ENCODE measurements around the gene IGLL1.
A peak's percentile ranks its signal among the peaks of the same experiment; 100 is the strongest.
"Not testable (repeated sequence)": the region's sequence is repeated elsewhere in the genome, so short reads cannot be mapped to it uniquely, and the experiment has no call there.

Gene IGLL1

DNA sequence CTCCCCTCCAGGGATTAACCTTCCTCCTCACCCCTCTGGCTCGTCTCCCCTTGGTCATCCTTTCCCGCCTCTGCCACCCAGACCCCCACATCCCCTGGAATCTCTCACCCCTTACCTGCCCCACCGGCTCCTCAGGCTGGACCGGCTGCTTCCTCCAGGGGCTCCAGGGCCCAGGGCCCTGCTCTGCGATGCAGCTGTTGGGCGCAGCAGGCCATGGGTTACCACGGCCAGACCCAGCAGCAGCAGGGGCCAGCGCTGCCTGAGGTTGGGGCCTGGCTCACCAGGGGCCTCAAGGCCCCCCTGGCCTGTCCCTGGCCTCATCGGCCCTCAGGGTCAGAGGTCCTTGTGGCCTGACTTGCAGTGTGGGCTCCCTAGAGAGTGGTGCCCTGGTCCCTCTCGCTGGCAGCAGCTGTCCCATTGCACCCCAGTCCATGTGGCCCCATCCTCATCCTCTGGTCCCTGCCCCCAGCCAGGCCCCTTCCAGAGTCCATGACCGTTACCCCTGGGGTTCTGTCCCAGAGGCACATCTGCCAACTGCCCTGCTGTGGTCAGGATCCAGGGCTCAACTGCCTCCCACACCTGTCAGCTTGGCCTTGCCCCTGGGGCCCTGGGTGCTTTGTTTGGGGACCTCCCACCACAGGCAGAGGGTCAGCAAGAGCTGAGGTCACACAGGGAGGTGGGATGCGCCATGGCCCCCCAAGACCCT is at the start of gene IGLL1:
Gene IGLL1, minus strand, starts transcription at position 421 of the 706 bp plus-strand sequence. Its CDS starts 100 bp downstream, at position 321.
- no peak for DNase-seq (ENCODE audit: low read depth)
- no peak for TF ChIP-seq CTCF (conservative IDR thresholded peaks at IDR 0.05; ENCODE audit: control insufficient read depth, insufficient read depth, low read depth, low read length)
- no peak within 1 kb of the TSS for H3K4me3 ChIP-seq (ENCODE audit: control insufficient read depth, low read depth, low read length)

DNA sequence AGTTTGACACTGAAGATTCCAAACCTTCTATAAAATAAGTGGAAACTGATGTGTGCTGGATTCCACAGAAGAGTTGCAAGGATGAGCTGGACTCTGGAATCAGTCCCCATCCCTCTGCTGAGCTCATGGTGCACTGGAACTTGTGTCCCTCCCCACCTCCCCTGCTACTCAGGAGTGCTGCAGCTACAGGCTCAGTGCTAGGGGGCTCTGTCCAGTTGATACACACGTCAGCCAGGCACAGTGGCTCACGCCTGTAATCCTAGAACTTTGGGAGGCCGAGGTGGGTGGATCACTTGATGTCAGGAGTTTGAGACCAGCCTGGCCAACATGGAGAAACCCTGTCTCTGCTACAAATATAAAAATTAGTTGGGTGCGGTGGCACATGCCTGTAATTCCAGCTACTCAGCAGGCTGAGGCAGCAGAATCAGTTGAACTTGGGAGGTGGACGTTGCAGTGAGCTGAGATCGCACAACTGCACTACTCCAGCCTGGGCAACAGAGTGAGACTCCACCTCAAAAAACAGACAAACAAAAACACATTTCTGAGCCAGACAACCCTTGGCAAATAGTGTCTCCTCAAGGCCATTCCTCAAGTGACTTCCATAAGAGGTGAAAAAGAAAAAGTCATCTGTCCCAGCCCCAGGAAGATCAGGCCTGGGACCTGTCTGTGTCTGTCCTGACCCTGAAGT is 48.1 kb upstream of the IGLL1 start:
- DNase-seq (ENCODE audit: low read depth) = not testable (repeated sequence)

DNA sequence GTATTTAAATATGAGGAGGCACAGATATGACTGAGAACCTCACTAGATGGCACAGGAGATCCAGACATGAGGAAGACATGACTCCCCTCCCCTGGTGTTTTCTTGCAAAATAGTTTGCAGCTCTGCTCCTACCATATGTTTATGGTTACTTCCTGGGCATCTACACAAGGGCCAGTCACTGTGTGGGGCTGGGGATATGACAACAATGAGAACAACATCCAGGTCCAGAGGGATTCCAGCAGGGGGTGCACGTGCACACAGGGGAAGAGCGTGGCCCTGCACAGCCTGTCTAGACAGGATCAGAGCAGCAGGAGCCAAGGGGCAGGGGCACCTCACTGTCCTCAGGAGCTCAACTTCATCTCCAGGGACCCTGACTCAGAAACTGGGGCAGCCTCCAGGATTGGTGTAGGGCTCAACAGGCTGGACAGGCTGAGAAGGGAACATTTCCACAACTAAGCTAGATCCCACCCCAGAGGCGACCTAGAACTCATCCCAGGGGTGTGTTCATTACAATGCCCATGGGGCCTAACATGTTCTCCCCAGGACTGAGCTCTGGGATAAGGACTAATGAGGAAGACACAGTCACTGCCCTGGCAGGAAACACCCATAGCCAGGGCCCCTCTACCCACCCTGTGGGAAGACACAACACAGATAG is 47.4 kb upstream of the IGLL1 start:
- not testable (repeated sequence) for H3K4me3 ChIP-seq (ENCODE audit: control insufficient read depth, low read depth, low read length)
- peak; percentile 64 for DNase-seq (ENCODE audit: low read depth)
- peak; percentile 42 for TF ChIP-seq CTCF (conservative IDR thresholded peaks at IDR 0.05; ENCODE audit: control insufficient read depth, insufficient read depth, low read depth, low read length)

More for the DNA sequence above, 48.1 kb upstream of the IGLL1 start:
- H3K4me3 ChIP-seq (ENCODE audit: control insufficient read depth, low read depth, low read length) = not testable (repeated sequence)

DNA sequence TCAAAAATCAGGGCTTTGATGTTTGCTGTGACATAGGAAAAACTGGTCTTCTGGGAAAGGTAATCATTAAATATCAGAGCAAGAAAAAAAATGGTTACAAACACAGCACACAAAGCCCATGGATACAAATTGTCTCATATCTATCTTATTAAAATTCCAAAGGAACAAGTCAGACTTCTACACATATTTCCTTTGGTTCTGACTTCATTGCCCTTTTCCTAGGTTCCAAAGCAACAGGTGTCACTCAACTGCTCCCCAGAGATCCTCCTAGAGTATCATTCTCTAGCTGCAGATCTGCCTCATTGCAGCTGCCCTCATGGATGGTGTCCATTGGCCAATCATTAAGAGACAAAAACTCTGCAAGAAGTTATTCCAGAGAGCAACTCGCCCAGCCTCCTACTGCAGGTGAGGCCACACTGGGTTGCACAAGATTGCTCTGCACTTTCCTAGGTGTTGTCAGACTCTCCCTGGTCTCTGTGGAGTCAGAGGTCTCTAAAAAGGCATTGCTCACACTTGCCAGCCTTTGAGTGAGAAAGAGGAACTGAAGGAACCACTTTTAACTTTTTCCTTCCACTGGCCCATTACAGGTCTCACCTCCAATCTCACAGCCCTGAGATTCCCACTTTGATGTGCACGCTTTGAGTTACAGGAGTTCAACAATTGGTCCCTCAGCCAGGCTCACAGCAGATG is 46.3 kb upstream of the IGLL1 start:
- DNase-seq (ENCODE audit: low read depth) = no peak
- TF ChIP-seq CTCF (conservative IDR thresholded peaks at IDR 0.05; ENCODE audit: control insufficient read depth, insufficient read depth, low read depth, low read length) = no peak
- H3K4me3 ChIP-seq (ENCODE audit: control insufficient read depth, low read depth, low read length) = no peak overlapping the region

- no peak for DNase-seq (ENCODE audit: low read depth)
- no peak overlapping the region for H3K4me3 ChIP-seq (ENCODE audit: control insufficient read depth, low read depth, low read length)
- TF ChIP-seq CTCF (conservative IDR thresholded peaks at IDR 0.05; ENCODE audit: control insufficient read depth, insufficient read depth, low read depth, low read length) = no peak
These were observed 42.5 kb upstream of the IGLL1 start for GRCh38 chr22:23622634-23623033.

DNA sequence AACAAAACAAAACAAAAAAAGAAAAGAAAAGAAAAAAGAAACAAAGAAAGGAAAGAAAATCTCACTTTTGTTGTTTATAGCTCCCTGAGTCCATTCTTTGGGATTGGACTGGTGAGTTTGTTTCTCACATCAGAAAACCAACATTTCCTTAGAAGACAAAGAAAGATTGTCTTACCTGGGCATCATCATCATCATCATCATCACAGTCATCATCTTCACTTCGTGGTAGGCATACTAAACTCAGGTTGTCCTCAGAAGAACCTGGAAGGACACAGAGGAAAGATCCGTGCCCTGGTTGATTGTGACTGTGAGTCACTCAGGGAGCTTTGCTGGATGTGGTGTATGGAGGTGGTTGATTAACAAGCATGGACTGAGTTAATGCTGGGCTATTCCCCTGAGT is 41.8 kb upstream of the IGLL1 start:
- not testable (repeated sequence) for DNase-seq (ENCODE audit: low read depth); H3K4me3 ChIP-seq (ENCODE audit: control insufficient read depth, low read depth, low read length)

- TF ChIP-seq CTCF (conservative IDR thresholded peaks at IDR 0.05; ENCODE audit: control insufficient read depth, insufficient read depth, low read depth, low read length) = no peak
- H3K4me3 ChIP-seq (ENCODE audit: control insufficient read depth, low read depth, low read length) = no peak overlapping the region
- no peak for DNase-seq (ENCODE audit: low read depth)
These were observed 41.1 kb upstream of the IGLL1 start for GRCh38 chr22:23621082-23621780.
